Activated CD8-positive, alpha-beta T cell treated with anti-CD3 and anti-CD28 coated beads for 36 hours (primary cell): ENCODE results near the gene TRDN. TPM values are rescaled to one million over a fixed set of nuclear protein-coding genes. Genes with fewer than 3 reads are reported as not detected.

Source experiments
- ATAC-seq: fragments of 200-7000 bp; cut with Tn5 transposase; one replicate; pipeline ENCODE4 v1.10.0; 2021; ENCODE audit warnings: mild to moderate bottlenecking, moderate library complexity
- CTCF ChIA-PET: fragments of 350-600 bp; sonication (Branson Sonifier 250); formaldehyde crosslinking; loops from one replicate; lab custom pipeline; 2021; ENCODE audit warnings: antibody characterized with exemption; lab: Charles Lee
- POLR2A ChIA-PET: fragments of 350-600 bp; sonication (Branson Sonifier 250); formaldehyde crosslinking; loops from one replicate; lab custom pipeline; 2021; ENCODE audit warnings: antibody characterized with exemption; lab: Charles Lee
- DNase-seq: peaks from one replicate; pipeline ENCODE4 v3.0.0-alpha.2; 2020
- H3K27ac Mint-ChIP-seq: one replicate; pipeline ENCODE4 v1.8.0; 2021; ENCODE audit warnings: mild to moderate bottlenecking, mixed read lengths
- H3K27me3 Mint-ChIP-seq: one replicate; pipeline ENCODE4 v1.8.0; 2021; ENCODE audit warnings: mixed read lengths
- H3K36me3 Mint-ChIP-seq: one replicate; pipeline ENCODE4 v1.8.0; 2021; ENCODE audit warnings: low read depth, mixed read lengths
- H3K4me1 Mint-ChIP-seq: one replicate; pipeline ENCODE4 v1.8.0; 2021; ENCODE audit warnings: low read depth, mixed read lengths
- H3K4me3 Mint-ChIP-seq: one replicate; pipeline ENCODE4 v1.8.0; 2021; ENCODE audit warnings: mild to moderate bottlenecking, moderate library complexity, mixed read lengths
- H3K9me3 Mint-ChIP-seq: one replicate; pipeline ENCODE4 v1.8.0; 2021; ENCODE audit warnings: mixed read lengths
- CTCF ChIP-seq: fragments of 200-600 bp; IDR thresholded peaks from one replicate; pipeline ENCODE4 v1.8.0; 2022; ENCODE audit warnings: antibody characterized with exemption, mild to moderate bottlenecking
- intact Hi-C: fragments of 100-400 bp; cut with micrococcal nuclease; formaldehyde crosslinking; loops from one replicate; pipeline ENCODE4 v1.10.0; 2022
- total RNA-seq, 2 experiments: library from RNA; stranded (reverse); gene quantifications; one replicate each; pipeline ENCODE4 v1.2.3, GENCODE V29; 2021

Gene TRDN
- total RNA-seq, 2 experiments from 2014 or later: not detected

GRCh38 chr6:123211777-123212545 lies 424.8 kb downstream of the TRDN start:
- TF ChIP-seq CTCF: no peak
- Mint-ChIP-seq H3K27ac (no peak overlapping the region), H3K4me3 (no peak overlapping the region), H3K36me3 (no peaks in the 10 kb centered on the region), H3K27me3 (no peaks in the 10 kb centered on the region), H3K9me3 (peaks cover 1% of the 10 kb centered on the region), H3K4me1 (no peaks in the 10 kb centered on the region)
- POLR2A ChIA-PET: no interaction called here
- DNase-seq (no peak), ATAC-seq (no peak)
- intact Hi-C loops: no loop called here
- CTCF ChIA-PET: no interaction called here

- DNase-seq (no peak), ATAC-seq (no peak)
- ChIA-PET POLR2A (no interaction called here), CTCF (no interaction called here)
- TF ChIP-seq CTCF: no peak
- H3K4me3 Mint-ChIP-seq: no peak overlapping the region
- H3K27me3 Mint-ChIP-seq: no peaks in the 10 kb centered on the region
- H3K36me3 Mint-ChIP-seq: no peaks in the 10 kb centered on the region
- intact Hi-C loops: no loop called here
- H3K9me3 Mint-ChIP-seq: peaks cover 1% of the 10 kb centered on the region
- H3K4me1 Mint-ChIP-seq: no peaks in the 10 kb centered on the region
- H3K27ac Mint-ChIP-seq: no peak overlapping the region
These were observed 426.1 kb downstream of the TRDN start for GRCh38 chr6:123210645-123211044.

GRCh38 chr6:123207967-123208510 lies 428.7 kb downstream of the TRDN start:
- Mint-ChIP-seq H3K4me1 (no peaks in the 10 kb centered on the region), H3K27ac (no peak overlapping the region), H3K27me3 (no peaks in the 10 kb centered on the region), H3K4me3 (no peak overlapping the region), H3K9me3 (peaks cover 2% of the 10 kb centered on the region), H3K36me3 (no peaks in the 10 kb centered on the region)
- CTCF ChIA-PET: interaction anchor here (0.7 kb wide), 1 partner anchor 48 kb away, joined by 3 read pairs; no protein-coding TSS in a partner anchor
- ATAC-seq (no peak), DNase-seq (no peak)
- POLR2A ChIA-PET: no interaction called here
- no peak for TF ChIP-seq CTCF
- intact Hi-C loops: no loop called here

GRCh38 chr6:123203928-123204327 lies 432.8 kb downstream of the TRDN start:
- DNase-seq: no peak
- TF ChIP-seq CTCF: no peak
- no peaks in the 10 kb centered on the region for H3K4me1 Mint-ChIP-seq
- POLR2A ChIA-PET: no interaction called here
- CTCF ChIA-PET: no interaction called here
- H3K9me3 Mint-ChIP-seq: peaks cover 13% of the 10 kb centered on the region
- H3K27ac Mint-ChIP-seq: no peak overlapping the region
- no peak overlapping the region for H3K4me3 Mint-ChIP-seq
- intact Hi-C loops: no loop called here
- no peaks in the 10 kb centered on the region for H3K36me3 Mint-ChIP-seq
- ATAC-seq: no peak
- no peaks in the 10 kb centered on the region for H3K27me3 Mint-ChIP-seq

GRCh38 chr6:123201869-123202372 lies 434.8 kb downstream of the TRDN start:
- ChIA-PET POLR2A (no interaction called here), CTCF (no interaction called here)
- intact Hi-C loops: no loop called here
- Mint-ChIP-seq H3K27me3 (no peaks in the 10 kb centered on the region), H3K27ac (no peak overlapping the region), H3K9me3 (peaks cover 13% of the 10 kb centered on the region), H3K4me3 (no peak overlapping the region), H3K36me3 (no peaks in the 10 kb centered on the region), H3K4me1 (no peaks in the 10 kb centered on the region)
- TF ChIP-seq CTCF: no peak
- no peak for DNase-seq
- ATAC-seq: no peak
